Liver (tissue), 9 donors: Measurements from ENCODE around the gene PRKCH. TPM values are rescaled to one million over a fixed set of nuclear protein-coding genes. Genes with fewer than 3 reads are reported as not detected.

Source experiments
- DNase-seq: peaks from one replicate; pipeline ENCODE4 v3.0.0-alpha.2; 2017; ENCODE audit warnings: low spot score
- H3K27ac ChIP-seq, 2 donors: one replicate each; pipeline ENCODE4 v1.7.0; 2013; ENCODE audit warnings: inconsistent platforms in 2 of 2, low read length in 2 of 2, control low read depth in 1 of 2, low read depth in 1 of 2, mild to moderate bottlenecking in 1 of 2
- H3K27me3 ChIP-seq, 4 donors: one replicate each; pipeline versions ENCODE4 v1.6.1 to v1.7.0; 2013; ENCODE audit warnings: low read length in 3 of 4, inconsistent platforms in 1 of 4, mild to moderate bottlenecking in 1 of 4, moderate library complexity in 1 of 4; ENCODE audit not compliant: control insufficient read depth in 4 of 4, insufficient read depth in 4 of 4
- H3K36me3 ChIP-seq, 4 donors: one replicate each; pipeline versions ENCODE4 v1.6.1 to v1.7.0; 2013; ENCODE audit warnings: low read length in 3 of 4, mild to moderate bottlenecking in 3 of 4, low read depth in 1 of 4, moderate library complexity in 1 of 4; ENCODE audit not compliant: control insufficient read depth in 4 of 4, insufficient read depth in 3 of 4
- H3K4me1 ChIP-seq, 4 donors: one replicate each; pipeline versions ENCODE4 v1.6.1 to v1.7.0; 2013; ENCODE audit warnings: low read length in 3 of 4, mild to moderate bottlenecking in 3 of 4, moderate library complexity in 1 of 4; ENCODE audit not compliant: control insufficient read depth in 4 of 4, insufficient read depth in 4 of 4
- H3K4me3 ChIP-seq, 3 donors: one replicate each; pipeline versions ENCODE4 v1.6.1 to v1.7.0; 2013; ENCODE audit warnings: low read length in 3 of 3, control low read depth in 1 of 3, low read depth in 1 of 3, mild to moderate bottlenecking in 1 of 3
- H3K9ac ChIP-seq, 2 donors: one replicate each; pipeline ENCODE4 v1.7.0; 2013; ENCODE audit warnings: low read length in 2 of 2, mild to moderate bottlenecking in 2 of 2, moderate library complexity in 2 of 2, control low read depth in 1 of 2, low read depth in 1 of 2
- H3K9me3 ChIP-seq, 4 donors: one replicate each; pipeline versions ENCODE4 v1.6.1 to v1.7.0; 2013; ENCODE audit warnings: low read length in 3 of 4; ENCODE audit not compliant: control insufficient read depth in 4 of 4
- ATF3 ChIP-seq: IDR thresholded peaks from 2 replicates; pipeline ENCODE4 v1.6.1; 2016; ENCODE audit warnings: antibody characterized with exemption
- CTCF ChIP-seq: fragments of 150-350 bp; IDR thresholded peaks from 2 replicates; pipeline ENCODE4 v1.5.1; 2017; ENCODE audit warnings: improper control_type of control experiment, low read depth, low read length; ENCODE audit not compliant: missing input control
- EGR1 ChIP-seq, 2 donors: IDR thresholded peaks; 2 replicates each; pipeline ENCODE4 v1.6.1; 2016 to 2018; ENCODE audit warnings: antibody characterized with exemption in 2 of 2, low read depth in 2 of 2
- FOXA1 ChIP-seq: IDR thresholded peaks from 2 replicates; pipeline ENCODE4 v1.6.1; 2016; ENCODE audit warnings: antibody characterized with exemption
- FOXA2 ChIP-seq: IDR thresholded peaks from 2 replicates; pipeline ENCODE4 v1.6.1; 2016; ENCODE audit warnings: antibody characterized with exemption
- GABPA ChIP-seq, 2 donors: IDR thresholded peaks in 1 of 2; conservative IDR thresholded peaks in 1 of 2; 2 replicates each; pipeline ENCODE4 v1.6.1; 2016; ENCODE audit warnings: antibody characterized with exemption in 2 of 2, mild to moderate bottlenecking in 1 of 2, moderate library complexity in 1 of 2
- HNF4A ChIP-seq, 2 donors: conservative IDR thresholded peaks; 2 replicates each; pipeline ENCODE4 v1.6.1; 2016; ENCODE audit warnings: antibody characterized with exemption in 2 of 2, mild to moderate bottlenecking in 2 of 2
- HNF4G ChIP-seq: IDR thresholded peaks from 2 replicates; pipeline ENCODE4 v1.6.1; 2016; ENCODE audit warnings: antibody characterized with exemption
- JUND ChIP-seq, 2 donors: IDR thresholded peaks; 2 replicates each; pipeline ENCODE4 v1.6.1; 2016; ENCODE audit warnings: antibody characterized with exemption in 2 of 2
- MAX ChIP-seq: IDR thresholded peaks from 2 replicates; pipeline ENCODE4 v1.6.1; 2016; ENCODE audit warnings: antibody characterized with exemption
- NR2F2 ChIP-seq: IDR thresholded peaks from 2 replicates; pipeline ENCODE4 v1.6.1; 2016; ENCODE audit warnings: antibody characterized with exemption
- RAD21 ChIP-seq, 2 donors: IDR thresholded peaks; 2 replicates each; pipeline ENCODE4 v1.6.1; 2016; ENCODE audit warnings: antibody characterized with exemption in 2 of 2, mild to moderate bottlenecking in 2 of 2
- REST ChIP-seq: IDR thresholded peaks from 2 replicates; pipeline ENCODE4 v1.6.1; 2016; ENCODE audit warnings: antibody characterized with exemption, mild to moderate bottlenecking
- RXRA ChIP-seq, 2 donors: IDR thresholded peaks; 2 replicates each; pipeline ENCODE4 v1.6.1; 2017 to 2018; ENCODE audit warnings: antibody characterized with exemption in 2 of 2, mild to moderate bottlenecking in 1 of 2
- SP1 ChIP-seq: IDR thresholded peaks from 2 replicates; pipeline ENCODE4 v1.6.1; 2018; ENCODE audit warnings: antibody characterized with exemption, mild to moderate bottlenecking
- TAF1 ChIP-seq: conservative IDR thresholded peaks from 2 replicates; pipeline ENCODE4 v1.6.1; 2016; ENCODE audit warnings: antibody characterized with exemption, mild to moderate bottlenecking
- YY1 ChIP-seq: IDR thresholded peaks from 2 replicates; pipeline ENCODE4 v1.6.1; 2016; ENCODE audit warnings: antibody characterized with exemption, mild to moderate bottlenecking
- ZBTB33 ChIP-seq: IDR thresholded peaks from 2 replicates; pipeline ENCODE4 v1.6.1; 2016; ENCODE audit warnings: antibody characterized with exemption
- WGBS: extraction: QIAGEN DNeasy Blood & Tissue Kit; methylation state at CpG from one replicate; pipeline ENCODE4 v1.1.7; 2013; 5-methylcytosine and 5-hydroxymethylcytosine counted together
- polyA plus RNA-seq, 2 donors: library from polyadenylated mRNA; stranded (reverse) in 1 of 2; unstranded in 1 of 2; fragments of 200-250 nt in 1 of 2; fragments of >200 nt in 1 of 2; fragmentation: Nextera tagmentation in 1 of 2; extraction: Ambion mirVana in 1 of 2; gene quantifications; one replicate each; pipeline versions ENCODE4 v1.2.1 to v1.2.3, GENCODE V29; 2013 to 2015
- total RNA-seq, 2 donors: library from RNA; depleted of rRNA; stranded (reverse); fragments of >200 nt; gene quantifications; one replicate each; pipeline ENCODE4 v1.2.3, GENCODE V29; 2014
- donor health status: healthy.
- donor health status: healthy.
- donor health status: healthy.
- donor health status: healthy.
- donor health status: healthy.

PRKCH gene
- total and polyA plus RNA-seq, 4 donors = 3.9 to 13.7 (median 7.0) TPM

- Histone ChIP-seq H3K9me3 (no peaks in the 10 kb centered on the region), H3K27me3 (no peaks in the 10 kb centered on the region), H3K9ac (no peak overlapping the region), H3K4me3 (no peak overlapping the region), H3K36me3 (no peaks in the 10 kb centered on the region), H3K4me1 (peaks cover 0 to 18% (median 11%) of the 10 kb centered on the region in 4 donors), H3K27ac (no peak overlapping the region)
- no peak for TF ChIP-seq NR2F2
- TF ChIP-seq EGR1 (IDR thresholded peaks at IDR 0.05; ENCODE audit: low read depth in 2 of 2) = no peak
- TF ChIP-seq SP1 = no peak
- no peak for TF ChIP-seq CTCF
- TF ChIP-seq YY1 = no peak
- no peak for TF ChIP-seq HNF4A (conservative IDR thresholded peaks at IDR 0.05)
- TF ChIP-seq FOXA2 = no peak
- no peak for DNase-seq
- 81% methylated on average over 3 of the region's 3 CpGs for WGBS
Observed at GRCh38 chr14:61493239-61493638, 171.9 kb downstream of the PRKCH start.

- H3K4me3 ChIP-seq = no peak overlapping the region
- no peaks in the 10 kb centered on the region for H3K9me3 ChIP-seq
- peaks cover 0 to 18% (median 11%) of the 10 kb centered on the region in 4 donors for H3K4me1 ChIP-seq
- TF ChIP-seq SP1 (no peak), MAX (no peak), TAF1 (no peak), ATF3 (no peak), CTCF (no peak), HNF4A (conservative IDR thresholded peaks at IDR 0.05) (no peak), HNF4G (no peak), EGR1 (IDR thresholded peaks at IDR 0.05; ENCODE audit: low read depth in 2 of 2) (no peak), JUND (IDR thresholded peaks at IDR 0.05) (no peak), REST (no peak), FOXA2 (no peak), GABPA (IDR thresholded peaks at IDR 0.05 in 1 of 2, conservative IDR thresholded peaks at IDR 0.05 in 1 of 2) (no peak), RAD21 (IDR thresholded peaks at IDR 0.05) (no peak), RXRA (IDR thresholded peaks at IDR 0.05) (no peak), ZBTB33 (no peak), YY1 (no peak), FOXA1 (no peak), NR2F2 (no peak)
- DNase-seq = no peak
- H3K27me3 ChIP-seq = no peaks in the 10 kb centered on the region
- no peaks in the 10 kb centered on the region for H3K36me3 ChIP-seq
- H3K9ac ChIP-seq = no peak overlapping the region
- WGBS = 89% methylated on average over 1 of the region's 1 CpG
- H3K27ac ChIP-seq = no peak overlapping the region
Observed at GRCh38 chr14:61494018-61494417, 172.6 kb downstream of the PRKCH start.
